GM21825 (cell line): ENCODE data around the gene HDAC11.
"Not testable (repeated sequence)": the region's sequence is repeated elsewhere in the genome, so short reads cannot be mapped to it uniquely, and the experiment has no call there.

Experiments
- ATAC-seq: cut with Tn5 transposase; IDR thresholded peaks from one replicate; pipeline ENCODE4 v1.9.1; 2021; ENCODE audit warnings: mild to moderate bottlenecking, moderate library complexity; ENCODE audit not compliant: unreplicated experiment

Gene HDAC11

DNA sequence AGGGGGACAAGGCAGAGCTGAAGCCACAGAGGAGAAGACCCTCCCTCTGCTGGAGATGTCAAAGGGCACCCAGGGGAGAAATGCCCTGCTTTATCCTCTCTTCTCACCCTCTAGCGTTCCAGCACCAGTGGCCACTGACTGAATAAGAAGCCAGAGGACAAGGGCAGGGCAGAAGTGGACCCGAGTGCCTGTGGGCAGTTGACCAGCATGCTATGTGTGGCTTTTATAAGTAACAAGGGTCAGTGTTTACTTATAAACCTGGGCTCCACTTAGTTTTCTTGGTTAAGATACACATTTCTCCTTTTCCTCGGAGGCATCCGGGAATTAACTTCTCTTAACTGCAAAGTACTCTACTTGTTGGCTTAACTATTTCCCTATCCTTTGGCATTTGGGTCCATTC is 13.3 kb upstream of the HDAC11 start:
- no peak for ATAC-seq

DNA sequence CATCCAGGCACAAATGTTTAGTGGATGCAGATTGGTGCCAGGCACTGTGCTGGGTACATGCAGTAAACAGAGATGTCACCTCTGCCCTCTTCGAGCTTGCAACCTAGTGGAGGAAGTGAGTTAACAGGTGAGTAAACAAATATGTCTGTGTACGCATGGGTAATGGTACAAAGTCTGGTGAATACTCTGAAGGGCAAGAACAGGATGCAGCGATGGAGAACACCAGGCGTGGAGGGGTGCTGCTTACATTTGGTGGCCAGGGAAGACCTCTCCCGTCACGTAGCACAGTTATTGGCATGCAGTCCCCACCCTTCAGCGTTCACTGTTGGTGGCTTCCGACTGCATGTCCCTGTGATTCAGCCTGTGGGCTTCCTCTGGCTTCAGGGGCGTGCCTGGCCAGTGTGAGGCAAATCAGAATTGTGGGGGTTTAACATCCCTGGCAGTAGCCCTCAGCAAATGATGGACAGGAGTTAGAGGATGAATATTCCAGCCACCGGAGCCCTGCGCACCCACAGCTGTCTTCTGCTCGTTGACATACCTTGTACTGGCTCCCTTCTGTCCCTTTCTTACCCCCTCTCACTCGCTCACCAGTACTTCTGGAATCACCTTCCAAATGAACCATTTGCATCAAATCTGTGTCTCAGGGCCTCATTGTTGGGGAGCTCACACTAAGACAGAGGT is 9.1 kb upstream of the HDAC11 start:
- ATAC-seq = no peak

DNA sequence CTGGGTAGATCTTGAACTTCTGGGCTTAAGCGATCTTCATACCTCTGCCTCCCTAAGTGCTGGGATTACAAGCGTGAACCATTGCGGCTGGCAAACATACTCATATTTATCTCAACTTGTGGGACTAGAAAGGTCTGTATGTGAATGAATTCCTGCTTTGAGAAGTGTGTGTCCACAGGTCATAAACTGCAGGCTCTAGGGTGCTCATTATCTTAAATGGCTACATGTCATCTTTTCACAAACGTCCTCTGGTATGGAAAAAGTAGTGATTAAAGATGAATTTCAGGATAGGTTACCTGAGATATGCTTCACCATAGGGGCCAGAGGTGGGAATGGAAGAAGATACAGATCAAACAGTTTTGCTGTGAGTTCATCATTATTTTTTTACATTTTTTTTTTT is 7.8 kb upstream of the HDAC11 start:
- ATAC-seq = no peak

DNA sequence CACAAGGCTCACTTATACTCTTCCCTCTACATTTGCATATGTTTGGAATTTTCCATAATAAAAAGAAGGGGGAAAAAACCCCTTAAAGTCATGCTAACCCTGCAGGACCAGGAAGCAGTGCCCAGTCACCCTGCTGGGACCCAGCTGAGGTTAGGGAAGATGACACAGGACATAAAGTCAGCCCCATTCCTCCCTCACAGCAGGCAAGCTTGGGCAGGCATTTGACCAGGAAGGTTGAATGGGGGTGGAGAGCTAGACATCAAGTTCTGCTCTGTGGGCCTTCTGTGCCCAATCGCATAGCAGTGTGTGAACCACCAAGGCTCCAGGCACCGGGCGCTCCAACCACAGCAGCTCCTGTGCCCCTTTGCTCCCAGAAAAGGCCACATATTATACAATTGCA is 7.1 kb upstream of the HDAC11 start:
- ATAC-seq = no peak

DNA sequence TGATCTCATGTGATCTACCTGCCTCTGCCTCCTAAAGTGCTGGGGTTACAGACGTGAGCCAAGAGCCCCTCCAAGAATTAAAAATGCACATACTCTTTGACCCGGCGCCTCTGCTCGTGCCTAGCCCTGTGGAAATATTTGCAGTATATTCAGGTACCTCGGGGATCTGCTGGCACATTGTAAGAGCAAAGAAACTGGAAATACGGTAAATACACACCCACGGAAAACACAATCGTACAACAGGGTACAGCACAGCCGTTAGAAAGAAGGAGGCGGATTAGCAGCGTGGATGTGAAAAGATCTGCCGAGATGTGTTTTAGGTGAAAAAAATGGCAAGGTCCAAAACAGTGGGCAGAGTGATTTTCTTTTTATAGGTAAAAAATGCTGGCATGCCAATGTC is 6.1 kb upstream of the HDAC11 start:
- ATAC-seq = no peak

DNA sequence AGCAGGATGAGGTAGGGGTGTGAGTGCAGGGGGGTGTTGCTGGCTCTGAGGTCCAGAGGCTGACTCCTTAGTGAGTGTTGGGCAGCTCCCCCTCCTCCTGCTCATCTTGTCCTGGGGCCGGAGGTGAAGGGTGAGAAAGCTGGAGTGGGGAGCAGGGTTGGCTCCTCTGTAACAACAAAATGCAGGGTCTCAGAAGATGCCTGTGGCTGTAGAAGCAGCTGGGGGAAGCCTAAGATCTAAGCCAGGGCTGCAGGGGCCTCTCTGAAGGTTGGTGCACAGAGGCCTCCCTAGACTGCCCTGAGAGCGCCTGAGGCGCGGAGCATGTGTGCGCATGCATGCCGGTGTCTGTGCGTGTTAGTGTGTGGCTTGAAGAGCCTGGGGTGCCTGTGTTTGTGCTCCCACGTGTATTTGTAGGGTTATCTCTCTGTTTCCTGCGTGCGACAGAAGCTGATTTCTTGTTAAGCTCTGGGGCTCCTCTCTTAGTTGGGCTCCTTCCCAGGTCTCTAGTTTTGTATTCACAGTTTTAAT is 5.3 kb upstream of the HDAC11 start:
- no peak for ATAC-seq

DNA sequence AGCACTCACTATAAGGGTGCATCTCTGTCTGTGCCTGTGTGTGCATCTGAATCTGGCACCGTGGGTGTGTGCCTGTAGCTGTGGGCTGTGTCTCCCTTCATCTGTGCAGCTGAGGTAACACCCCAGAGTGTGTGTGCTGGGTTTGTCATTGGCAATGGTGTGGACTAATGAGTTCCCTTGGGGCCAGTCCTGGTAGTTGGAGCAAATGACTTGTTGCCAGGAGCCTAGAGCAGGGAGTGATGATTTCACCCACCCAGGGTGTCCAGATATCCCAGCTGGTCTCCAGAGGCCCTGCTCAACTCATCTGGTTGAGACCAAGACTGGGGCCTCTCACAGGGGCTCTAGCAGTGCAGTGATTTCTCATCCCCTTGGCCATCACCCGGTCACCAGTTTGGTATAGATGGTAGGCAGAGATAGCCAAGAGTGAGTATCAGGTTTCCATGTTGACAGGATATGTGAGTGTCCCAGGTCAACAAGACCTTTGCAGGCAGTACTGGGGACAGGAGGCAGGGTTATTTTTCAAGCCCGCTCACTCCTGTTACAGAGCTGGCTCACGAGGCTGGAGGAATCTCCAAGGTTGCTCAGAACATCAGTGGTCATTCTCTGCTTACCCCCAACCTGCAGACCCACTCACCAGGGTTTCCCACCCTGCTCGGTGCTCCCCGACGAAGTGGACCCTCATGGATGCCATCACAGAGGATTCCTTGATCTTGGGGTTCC is 4.1 kb upstream of the HDAC11 start:
- no peak for ATAC-seq

DNA sequence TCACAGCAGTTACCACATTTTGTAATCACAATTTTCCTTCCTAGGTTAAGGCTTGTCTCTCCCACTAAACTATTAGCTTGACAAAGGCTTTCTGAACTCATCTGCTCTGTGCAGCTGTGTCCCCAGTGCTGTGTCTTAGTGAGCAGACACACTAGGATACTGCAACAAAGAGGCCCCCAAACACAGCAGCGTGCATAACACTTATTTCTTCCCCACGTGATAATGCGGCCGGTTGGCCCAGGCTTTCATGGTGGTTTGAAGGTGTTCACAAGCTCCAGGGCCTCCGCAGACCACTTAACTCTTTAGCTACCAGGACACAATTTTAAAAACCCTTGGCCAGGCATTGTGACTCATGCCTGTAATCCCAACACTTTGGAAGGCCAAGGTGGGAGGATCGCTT is 2.2 kb upstream of the HDAC11 start:
- no peak for ATAC-seq

DNA sequence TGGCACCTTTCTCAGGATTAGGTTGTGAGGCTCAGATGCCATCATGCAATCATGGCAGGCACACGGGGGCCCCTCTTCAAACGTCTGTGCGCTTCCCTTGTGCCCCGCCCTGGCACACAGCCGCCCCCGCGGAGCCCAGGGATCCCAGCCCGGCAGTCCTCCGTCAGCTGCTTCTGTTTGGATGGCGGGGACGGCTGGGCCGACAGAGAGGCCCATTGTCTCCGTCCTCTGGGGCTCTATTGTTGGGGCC is 849 bp upstream of the HDAC11 start:
- peak; percentile 6 for ATAC-seq

DNA sequence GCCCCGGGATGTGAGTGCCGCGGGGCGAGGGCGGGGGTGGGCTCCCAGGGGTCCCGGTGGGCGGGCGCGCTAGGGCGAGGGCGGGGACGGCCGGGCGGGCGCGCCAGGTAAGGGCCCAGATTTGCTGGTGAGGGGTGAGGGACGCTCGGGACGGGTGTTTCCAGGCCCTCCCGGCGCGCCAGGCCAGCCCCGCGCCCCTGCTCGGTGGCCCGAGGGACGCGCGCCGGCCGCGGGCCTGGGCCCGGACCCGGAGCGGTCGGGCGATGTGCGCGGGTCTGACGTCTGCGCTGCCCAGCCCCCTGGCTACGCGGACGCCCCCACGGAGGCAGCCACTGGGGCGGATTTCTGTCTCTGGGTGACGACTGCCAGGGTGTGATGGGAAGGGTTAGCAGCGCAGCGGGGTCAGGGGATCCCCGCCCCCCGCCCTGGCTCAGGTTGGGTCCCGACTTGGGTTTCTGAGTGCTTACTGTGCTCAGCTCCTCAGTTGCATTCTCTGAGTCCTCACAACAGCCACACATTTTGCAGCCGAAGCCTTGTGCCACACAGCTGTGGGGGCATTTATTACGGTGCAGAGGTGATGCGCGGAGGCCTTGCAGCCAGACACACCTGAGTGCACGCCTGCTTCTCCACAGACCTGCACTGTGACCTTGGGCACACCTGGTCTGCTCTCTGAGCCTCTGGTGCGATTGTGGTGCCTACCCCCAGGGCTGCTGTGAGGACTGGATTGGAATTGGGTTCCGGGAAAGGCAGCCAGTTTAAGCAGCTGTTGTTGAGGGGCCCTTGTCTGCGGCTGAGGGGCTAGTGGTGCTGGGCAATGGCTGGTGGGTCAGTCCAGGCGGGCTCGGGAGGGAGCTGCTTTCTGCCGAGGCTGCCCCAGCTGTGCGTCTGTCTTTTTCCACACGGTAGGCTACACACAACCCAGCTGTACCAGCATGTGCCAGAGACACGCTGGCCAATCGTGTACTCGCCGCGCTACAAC is 523 bp downstream of the HDAC11 start:
- ATAC-seq = peak; percentile 4

DNA sequence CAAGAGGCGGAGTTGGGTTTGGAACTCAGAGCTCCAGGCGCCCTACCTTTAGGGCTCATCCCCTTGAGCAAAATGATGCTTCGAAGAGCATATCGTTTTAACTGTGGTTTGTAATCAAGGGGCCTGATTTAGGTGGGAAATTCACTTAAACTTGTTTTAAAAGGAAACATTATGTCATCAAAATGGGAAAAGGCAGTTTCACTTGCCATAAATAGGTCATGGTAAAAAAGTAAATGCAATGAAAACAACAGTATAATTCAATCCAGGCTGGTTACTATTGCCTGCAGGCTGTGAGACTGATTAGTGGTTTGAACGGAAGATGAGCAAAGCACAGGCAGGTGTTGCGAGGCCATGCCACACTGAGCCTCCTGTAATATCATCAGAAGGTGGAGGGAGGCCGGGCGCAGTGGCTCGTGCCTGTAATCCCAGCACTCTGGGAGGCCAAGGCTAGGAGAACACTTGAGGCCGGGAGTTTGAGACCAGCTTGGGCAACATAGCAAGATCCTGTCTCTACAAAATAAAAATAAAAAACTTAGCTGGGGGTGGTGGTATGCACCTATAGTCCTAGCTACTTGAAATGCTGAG is 2.1 kb downstream of the HDAC11 start:
- ATAC-seq = no peak

DNA sequence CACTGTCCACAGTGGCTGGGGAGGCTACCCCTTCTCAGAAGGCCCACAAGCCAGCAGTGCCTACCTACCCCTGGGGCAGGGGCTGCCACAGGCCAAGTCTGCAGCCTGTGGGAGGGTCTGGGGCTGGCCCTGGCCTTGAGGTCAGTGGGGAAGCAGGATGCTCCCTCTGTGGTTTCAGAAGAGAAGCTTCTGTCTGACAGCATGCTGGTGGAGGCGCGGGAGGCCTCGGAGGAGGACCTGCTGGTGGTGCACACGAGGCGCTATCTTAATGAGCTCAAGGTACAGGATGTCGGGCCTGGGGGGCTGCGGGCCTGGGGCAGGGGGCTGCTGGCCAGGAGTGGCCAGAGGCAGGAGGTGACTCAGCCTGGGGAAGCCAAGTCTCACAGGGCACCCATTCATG is 3.2 kb downstream of the HDAC11 start:
- no peak for ATAC-seq

DNA sequence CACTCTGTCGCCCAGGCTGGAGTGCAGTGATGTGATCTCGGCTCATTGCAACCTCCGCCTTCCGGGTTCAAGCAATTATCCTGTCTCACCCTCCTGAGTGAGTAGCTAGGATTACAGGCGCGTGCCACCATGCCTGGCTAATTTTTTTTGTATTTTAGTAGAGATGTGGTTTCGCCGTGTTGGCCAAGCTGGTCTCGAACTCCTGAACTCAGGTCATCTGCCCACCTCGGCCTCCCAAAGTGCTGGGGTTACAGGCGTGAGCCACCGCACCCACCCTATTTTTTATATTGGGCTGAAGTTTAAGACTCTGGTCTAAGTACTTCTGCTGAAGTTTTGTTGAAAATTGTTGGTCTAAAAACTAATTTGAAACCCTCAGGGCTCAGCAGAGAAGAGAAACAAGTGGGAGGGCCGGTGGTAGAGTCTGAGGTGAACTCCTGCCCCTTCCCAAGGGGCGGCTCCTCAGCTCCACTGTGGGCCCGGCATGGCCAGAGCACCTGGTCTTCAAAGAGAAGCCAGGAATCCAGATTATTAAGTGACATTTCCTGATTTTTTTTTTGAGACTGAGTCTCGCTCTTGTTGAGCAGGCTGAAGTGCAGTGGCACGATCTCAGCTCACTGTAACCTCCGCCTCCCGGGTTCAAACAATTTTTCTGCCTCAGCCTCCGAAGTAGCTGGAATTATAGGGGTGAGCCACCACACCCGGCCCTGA is 4.0 kb downstream of the HDAC11 start:
- ATAC-seq = no peak

DNA sequence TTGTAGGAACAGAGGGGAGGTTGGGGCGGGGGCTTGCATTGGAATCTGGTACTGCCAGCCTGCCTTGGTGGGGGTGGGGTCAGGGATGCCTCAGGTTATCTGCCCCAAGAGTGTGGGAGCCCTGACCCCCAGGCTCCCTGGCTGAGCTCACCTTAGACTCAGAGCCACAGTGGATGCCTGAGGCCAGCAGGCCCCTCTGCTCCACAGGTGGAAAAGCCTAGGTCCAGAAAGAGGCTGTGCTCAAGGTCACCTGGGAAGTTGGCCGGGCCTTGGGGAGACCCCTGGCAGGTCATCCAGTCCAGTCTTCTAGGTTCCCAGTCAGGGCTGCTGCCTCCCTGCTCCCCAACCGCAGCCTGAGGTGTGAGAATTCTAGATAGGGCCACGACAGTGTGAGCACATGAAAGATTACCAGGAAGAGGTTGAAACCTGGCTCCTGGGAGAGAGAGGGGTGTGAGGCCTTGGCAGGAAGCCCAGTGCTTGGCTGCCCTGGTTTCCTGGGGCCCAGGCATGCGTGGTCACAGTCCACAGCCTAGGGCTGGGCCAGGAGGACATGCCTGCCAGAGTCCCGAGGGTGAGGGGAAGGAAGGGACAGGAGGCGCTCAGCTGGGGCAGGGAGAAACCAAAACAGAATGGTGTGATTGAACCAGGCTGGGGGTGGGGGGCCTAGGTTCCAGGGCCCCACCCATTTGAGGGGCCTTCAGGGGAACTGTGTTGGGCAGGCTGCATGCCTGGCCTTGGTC is 4.9 kb downstream of the HDAC11 start:
- no peak for ATAC-seq

DNA sequence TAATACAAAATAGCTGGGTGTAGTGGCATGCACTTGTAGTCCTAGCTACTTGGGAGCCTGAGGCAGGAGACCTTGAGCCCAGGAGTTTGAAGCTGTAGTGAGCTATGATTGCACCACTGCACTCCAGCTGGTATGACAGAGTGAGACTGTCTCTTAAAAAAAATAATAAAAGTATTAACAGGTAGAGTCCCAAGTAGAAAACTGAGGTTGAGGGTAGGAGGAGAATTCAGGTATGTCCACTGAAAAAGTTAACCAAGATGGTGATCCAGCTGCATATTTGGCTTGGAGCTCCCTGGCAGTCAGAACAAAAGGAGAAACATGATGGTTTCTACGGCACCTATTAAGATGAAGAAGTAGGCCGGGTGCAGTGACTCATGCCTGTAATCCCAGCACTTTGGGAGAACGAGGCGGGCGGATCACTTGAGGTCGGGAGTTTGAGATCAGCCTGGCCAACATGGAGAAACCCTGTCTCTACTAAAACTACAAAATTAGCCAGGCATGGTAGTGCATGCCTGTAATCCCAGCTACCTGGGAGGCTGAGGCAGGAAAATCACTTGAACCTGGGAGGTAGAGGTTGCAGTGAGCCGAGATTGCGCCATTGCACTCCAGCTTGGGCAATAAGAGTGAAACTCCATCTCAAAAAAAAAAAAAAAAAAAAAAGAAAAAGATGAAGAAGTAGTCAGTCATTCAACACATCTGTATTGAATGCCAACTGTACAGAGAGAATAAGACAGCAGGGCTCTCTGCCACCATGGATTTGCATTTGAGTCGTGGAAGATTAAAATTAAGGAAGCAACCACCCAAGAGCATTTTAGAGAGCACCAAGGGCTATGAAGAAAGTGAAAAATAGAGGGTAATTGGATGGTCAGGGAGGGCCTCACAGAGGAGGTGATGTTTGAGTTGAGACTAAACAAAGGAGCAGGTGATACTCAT is 5.8 kb downstream of the HDAC11 start:
- ATAC-seq = not testable (repeated sequence)

DNA sequence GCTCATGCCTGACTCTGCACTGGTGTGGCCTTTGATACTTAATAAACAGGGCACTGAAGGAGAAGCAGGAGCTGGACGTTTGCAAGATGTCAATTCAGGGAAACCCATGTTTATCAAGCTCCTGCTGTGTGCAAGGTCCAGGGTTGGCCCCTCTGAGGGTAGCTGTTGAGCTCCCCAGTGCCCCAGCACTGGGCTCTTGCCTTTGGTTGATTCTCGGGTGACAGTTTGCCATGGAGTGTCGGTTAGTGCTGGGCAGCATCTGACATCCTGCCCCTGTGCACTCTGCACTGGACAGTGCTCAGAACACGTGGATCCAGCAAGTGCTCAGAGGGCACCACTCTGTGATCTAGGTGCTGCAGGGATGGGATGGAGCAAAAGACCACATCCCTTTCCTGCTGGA is 7.3 kb downstream of the HDAC11 start:
- ATAC-seq = no peak

DNA sequence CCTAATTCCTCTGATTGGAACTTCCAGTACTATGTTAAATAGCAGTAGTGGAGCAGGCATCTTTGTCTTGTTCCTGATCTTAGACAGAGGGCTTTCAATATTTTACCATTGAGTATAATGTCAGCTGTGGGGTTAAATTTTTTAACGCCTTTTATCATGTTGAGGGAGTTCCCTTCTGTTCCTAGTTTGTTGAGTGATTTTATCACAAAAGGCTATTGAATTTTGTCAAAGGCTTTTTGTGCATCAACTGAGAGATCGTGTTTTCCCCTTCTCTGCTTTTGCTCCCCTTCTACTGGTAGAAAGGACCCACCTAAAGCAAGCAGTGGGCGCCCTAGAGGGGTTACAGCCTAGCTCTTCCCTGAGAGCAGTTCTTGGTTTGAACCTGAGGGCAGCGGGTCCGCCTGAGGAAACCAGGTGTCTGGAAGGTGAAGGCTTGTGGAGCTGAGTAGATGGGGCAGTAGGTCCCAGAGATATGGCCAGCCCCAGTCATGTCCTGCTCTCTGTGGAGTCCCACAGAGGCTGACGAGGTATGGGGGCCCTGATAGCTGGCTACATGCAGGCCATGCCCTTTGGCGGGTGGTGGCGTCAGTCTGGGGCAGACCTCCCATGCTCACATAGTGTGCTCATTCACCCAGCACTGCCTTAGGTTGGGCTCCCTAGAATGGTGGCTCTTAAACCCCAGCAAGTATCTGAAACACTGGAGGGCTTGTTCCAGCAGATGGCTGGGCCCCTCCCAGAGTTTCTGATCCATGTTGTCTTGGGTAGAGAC is 11.3 kb downstream of the HDAC11 start:
- no peak for ATAC-seq

DNA sequence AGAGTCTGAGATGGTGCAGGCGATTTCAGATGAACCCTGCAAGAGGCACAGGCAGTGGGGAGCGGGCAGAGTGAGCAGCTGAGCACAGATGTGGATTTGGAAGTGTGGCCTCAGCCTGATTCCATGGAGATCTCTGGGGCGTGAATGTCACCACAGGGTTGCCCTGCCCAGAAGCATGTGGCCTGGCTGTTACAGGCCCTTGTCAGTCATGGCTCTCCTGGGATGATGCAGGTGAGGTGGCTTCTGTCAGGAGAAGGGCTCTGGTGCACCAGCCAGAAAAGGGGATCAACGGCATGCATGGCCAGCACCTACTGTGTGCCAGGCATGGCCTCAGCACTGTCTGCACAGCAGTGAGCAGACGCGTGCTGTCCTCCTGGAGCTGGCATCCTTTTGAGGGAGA is 11.9 kb downstream of the HDAC11 start:
- ATAC-seq = no peak
